Tibial artery (tissue), 4 donors: Measurements from ENCODE around the gene TLK1.

Experiments
- DNase-seq, 2 donors: peaks; one replicate each; pipeline ENCODE4 v3.0.0-alpha.2; 2019
- H3K27ac ChIP-seq, 2 donors: fragments of 200-600 bp; sonication (generic) in 1 of 2; 1 replicate in 1 of 2; 2 replicates in 1 of 2; pipeline ENCODE4 v1.5.1; 2018 to 2019; ENCODE audit warnings: mild to moderate bottlenecking in 1 of 2
- H3K27me3 ChIP-seq, 2 donors: fragments of 200-600 bp; sonication (generic) in 1 of 2; one replicate each; pipeline versions ENCODE4 v1.5.1 to v1.6.0; 2016 to 2019
- H3K36me3 ChIP-seq, 3 donors: fragments of 200-600 bp; sonication (generic) in 2 of 3; one replicate each; pipeline ENCODE4 v1.5.1; 2016 to 2019; ENCODE audit warnings: mild to moderate bottlenecking in 2 of 3
- H3K4me1 ChIP-seq, 4 donors: fragments of 200-600 bp; sonication (generic) in 2 of 4; 1 replicate in 3 of 4; 2 replicates in 1 of 4; pipeline ENCODE4 v1.5.1; 2016 to 2019
- H3K4me3 ChIP-seq, 2 donors: fragments of 200-600 bp; sonication (generic) in 1 of 2; 1 replicate in 1 of 2; 2 replicates in 1 of 2; pipeline ENCODE4 v1.5.1; 2018 to 2019; ENCODE audit warnings: mild to moderate bottlenecking in 2 of 2
- H3K9me3 ChIP-seq, 3 donors: fragments of 200-600 bp; sonication (generic) in 1 of 3; one replicate each; pipeline ENCODE4 v1.5.1; 2016 to 2019
- intact Hi-C: fragments of 100-400 bp; cut with DNase I; formaldehyde crosslinking; loops from one replicate; pipeline ENCODE4 v1.15.0; 2023; ENCODE audit warnings: low total_unique reads
- TF ChIP-seq, protein P1 (sequence below), 2 experiments: fragments of 200-600 bp in 1 of 2; fragments of 450-650 bp in 1 of 2; IDR thresholded peaks; one replicate each; pipeline ENCODE4 v1.5.1; 2017 to 2019; ENCODE audit warnings: antibody characterized with exemption in 2 of 2, mild to moderate bottlenecking in 1 of 2, moderate library complexity in 1 of 2

Gene TLK1

DNA sequence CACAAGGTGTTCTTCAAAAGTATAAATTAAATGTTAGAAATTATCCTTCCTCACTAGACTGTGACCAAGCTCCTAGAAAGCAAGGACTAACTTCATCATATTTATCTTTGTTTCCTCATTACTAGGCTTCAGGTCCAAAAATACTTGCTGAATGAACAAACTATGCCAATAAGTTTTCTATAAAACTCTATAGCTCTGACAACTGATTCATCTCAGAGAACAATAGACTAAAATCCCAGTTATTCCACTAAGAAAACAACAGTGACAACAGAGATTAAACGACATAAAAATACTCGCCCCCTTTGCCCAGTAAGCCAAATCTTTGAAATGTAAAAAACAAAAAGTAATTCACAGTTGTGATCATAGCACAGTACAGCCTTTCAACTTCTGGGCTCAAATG lies 13.6 kb downstream of the TLK1 start:
- Histone ChIP-seq H3K27me3 (no peaks in the 10 kb centered on the region), H3K9me3 (no peaks in the 10 kb centered on the region), H3K4me1 (peaks cover 0 to 20% (median 3%) of the 10 kb centered on the region in 4 donors), H3K27ac (no peak overlapping the region), H3K4me3 (no peak overlapping the region), H3K36me3 (no peaks in the 10 kb centered on the region)
- TF ChIP-seq, protein P1, sequence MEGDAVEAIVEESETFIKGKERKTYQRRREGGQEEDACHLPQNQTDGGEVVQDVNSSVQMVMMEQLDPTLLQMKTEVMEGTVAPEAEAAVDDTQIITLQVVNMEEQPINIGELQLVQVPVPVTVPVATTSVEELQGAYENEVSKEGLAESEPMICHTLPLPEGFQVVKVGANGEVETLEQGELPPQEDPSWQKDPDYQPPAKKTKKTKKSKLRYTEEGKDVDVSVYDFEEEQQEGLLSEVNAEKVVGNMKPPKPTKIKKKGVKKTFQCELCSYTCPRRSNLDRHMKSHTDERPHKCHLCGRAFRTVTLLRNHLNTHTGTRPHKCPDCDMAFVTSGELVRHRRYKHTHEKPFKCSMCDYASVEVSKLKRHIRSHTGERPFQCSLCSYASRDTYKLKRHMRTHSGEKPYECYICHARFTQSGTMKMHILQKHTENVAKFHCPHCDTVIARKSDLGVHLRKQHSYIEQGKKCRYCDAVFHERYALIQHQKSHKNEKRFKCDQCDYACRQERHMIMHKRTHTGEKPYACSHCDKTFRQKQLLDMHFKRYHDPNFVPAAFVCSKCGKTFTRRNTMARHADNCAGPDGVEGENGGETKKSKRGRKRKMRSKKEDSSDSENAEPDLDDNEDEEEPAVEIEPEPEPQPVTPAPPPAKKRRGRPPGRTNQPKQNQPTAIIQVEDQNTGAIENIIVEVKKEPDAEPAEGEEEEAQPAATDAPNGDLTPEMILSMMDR (IDR thresholded peaks at IDR 0.05), result no peak
- intact Hi-C loops, result no loop called here
- no peak for DNase-seq

DNA sequence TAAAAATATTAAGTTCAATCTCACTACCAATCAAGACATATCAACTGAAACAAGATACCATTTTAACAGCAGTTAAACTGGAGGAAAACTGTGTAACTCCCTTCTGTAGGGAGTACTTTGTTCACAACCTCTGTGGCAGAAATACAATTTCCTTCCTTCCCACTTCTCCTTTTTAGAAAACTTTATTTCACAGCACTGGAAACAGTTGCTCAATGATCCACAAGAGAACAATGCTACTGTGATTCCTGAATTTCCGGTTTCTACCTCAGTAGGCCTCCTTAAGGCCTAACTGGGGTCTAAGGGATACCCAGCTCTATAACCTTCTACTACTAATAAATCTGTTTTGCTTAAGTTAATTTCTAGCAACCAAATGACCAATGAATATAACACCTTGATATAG lies 14.1 kb downstream of the TLK1 start:
- Histone ChIP-seq H3K27ac (no peak overlapping the region), H3K36me3 (no peaks in the 10 kb centered on the region), H3K27me3 (no peaks in the 10 kb centered on the region), H3K4me1 (peaks cover 0 to 24% (median 3%) of the 10 kb centered on the region in 4 donors), H3K9me3 (no peaks in the 10 kb centered on the region), H3K4me3 (no peak overlapping the region)
- TF ChIP-seq, protein P1 (IDR thresholded peaks at IDR 0.05), result no peak
- intact Hi-C loops, result no loop called here
- DNase-seq, result no peak

DNA sequence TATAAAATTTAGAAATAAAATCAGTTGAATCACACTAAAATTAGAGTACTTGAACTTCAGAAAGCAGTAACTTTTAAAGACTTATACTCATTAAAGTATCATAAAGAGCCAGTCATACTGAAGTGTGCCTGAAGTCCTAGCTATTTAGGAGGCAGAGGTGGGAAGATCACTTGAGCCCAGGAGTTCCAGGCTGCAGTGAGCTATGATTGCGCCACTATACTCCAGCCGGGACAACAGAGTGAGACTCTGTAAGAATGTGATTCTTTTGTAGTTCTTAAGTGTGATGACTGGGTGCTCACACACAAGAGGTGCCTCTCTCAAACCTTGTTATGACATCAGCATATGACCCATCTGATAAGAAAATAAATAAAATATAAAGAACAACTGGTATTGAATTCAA lies 14.6 kb downstream of the TLK1 start:
- H3K9me3 ChIP-seq, result no peaks in the 10 kb centered on the region
- intact Hi-C loops, result no loop called here
- H3K27ac ChIP-seq, result no peak overlapping the region

DNA sequence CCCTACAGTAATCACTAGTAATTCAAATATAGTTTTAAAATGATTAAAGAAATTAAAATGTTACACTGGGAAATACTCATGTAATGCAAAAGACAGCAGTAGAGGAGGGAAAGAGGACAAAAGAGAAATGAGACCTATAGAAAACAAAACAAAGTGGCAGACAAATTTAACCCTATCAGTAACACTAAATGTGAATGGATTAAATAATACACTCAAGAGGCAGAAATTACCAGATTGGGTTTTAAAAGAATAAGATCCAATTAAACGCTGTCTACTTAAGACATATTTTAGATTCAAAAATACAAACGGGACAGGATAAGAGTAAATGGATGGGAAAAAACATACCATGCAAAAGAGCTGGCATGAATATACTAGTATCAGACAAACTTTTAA lies 17.0 kb downstream of the TLK1 start:
- H3K27me3 ChIP-seq, result no peaks in the 10 kb centered on the region
- no peaks in the 10 kb centered on the region for H3K9me3 ChIP-seq
- TF ChIP-seq, protein P1 (IDR thresholded peaks at IDR 0.05), result no peak
- intact Hi-C loops, result no loop called here
- no peak for DNase-seq
- H3K4me3 ChIP-seq, result no peak overlapping the region
- no peaks in the 10 kb centered on the region for H3K36me3 ChIP-seq
- peaks cover 0 to 50% (median 6%) of the 10 kb centered on the region in 4 donors for H3K4me1 ChIP-seq
- no peak overlapping the region for H3K27ac ChIP-seq

More for the DNA sequence above, 14.6 kb downstream of the TLK1 start:
- Histone ChIP-seq H3K36me3 (no peaks in the 10 kb centered on the region), H3K4me1 (peaks cover 0 to 30% (median 4%) of the 10 kb centered on the region in 4 donors), H3K4me3 (no peak overlapping the region), H3K27me3 (no peaks in the 10 kb centered on the region)
- TF ChIP-seq, protein P1 (IDR thresholded peaks at IDR 0.05), result no peak
- no peak for DNase-seq

DNA sequence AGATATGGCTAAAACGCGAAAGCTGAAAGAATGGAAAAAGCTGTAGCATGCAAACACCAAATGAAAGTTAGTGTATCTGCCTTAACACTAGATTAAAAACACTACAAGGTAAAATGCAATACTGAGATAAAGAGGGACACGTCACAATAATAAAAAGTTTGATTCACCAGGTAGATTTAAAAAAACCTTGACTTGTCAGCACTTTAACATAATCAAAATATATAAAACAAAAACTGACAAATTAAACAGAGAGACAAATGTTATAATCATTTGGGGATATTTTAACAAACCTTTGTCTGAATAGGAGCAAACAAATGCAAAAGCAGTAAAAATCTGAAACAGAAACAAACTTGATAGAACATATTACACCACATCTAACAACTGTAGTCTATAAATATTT lies 18.3 kb downstream of the TLK1 start:
- intact Hi-C loops, result no loop called here
- no peaks in the 10 kb centered on the region for H3K9me3 ChIP-seq
- no peaks in the 10 kb centered on the region for H3K27me3 ChIP-seq
- H3K36me3 ChIP-seq, result no peaks in the 10 kb centered on the region
- TF ChIP-seq, protein P1 (IDR thresholded peaks at IDR 0.05), result no peak
- DNase-seq, result no peak
- H3K27ac ChIP-seq, result no peak overlapping the region
- peaks cover 0 to 58% (median 6%) of the 10 kb centered on the region in 4 donors for H3K4me1 ChIP-seq
- no peak overlapping the region for H3K4me3 ChIP-seq

DNA sequence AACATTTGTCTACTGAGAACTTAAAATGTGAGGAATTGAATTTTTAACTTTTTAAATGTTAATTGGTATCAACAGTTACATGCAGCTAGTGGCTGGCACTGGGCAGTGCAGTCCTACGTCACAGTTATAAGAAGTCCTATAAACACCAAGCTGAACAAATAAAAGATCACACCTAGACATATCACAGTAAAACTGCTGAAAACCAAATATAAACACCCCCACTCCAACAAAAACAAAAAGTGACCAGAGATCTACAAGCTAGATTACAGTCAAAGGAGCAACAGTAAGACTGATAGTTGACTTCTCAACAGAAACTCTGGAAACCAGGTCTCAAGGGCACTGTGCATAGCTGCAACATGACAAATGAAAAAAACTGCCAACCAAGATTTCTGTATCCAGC lies 19.4 kb downstream of the TLK1 start:
- H3K36me3 ChIP-seq, result no peaks in the 10 kb centered on the region
- no peak overlapping the region for H3K4me3 ChIP-seq
- H3K27me3 ChIP-seq, result no peaks in the 10 kb centered on the region
- no peak for DNase-seq
- no peak overlapping the region for H3K27ac ChIP-seq
- peaks cover 0 to 52% (median 3%) of the 10 kb centered on the region in 4 donors for H3K4me1 ChIP-seq
- intact Hi-C loops, result no loop called here
- TF ChIP-seq, protein P1 (IDR thresholded peaks at IDR 0.05), result no peak
- no peaks in the 10 kb centered on the region for H3K9me3 ChIP-seq
